ENCODE results near the gene PRXL2B.

PRXL2B gene

DNA sequence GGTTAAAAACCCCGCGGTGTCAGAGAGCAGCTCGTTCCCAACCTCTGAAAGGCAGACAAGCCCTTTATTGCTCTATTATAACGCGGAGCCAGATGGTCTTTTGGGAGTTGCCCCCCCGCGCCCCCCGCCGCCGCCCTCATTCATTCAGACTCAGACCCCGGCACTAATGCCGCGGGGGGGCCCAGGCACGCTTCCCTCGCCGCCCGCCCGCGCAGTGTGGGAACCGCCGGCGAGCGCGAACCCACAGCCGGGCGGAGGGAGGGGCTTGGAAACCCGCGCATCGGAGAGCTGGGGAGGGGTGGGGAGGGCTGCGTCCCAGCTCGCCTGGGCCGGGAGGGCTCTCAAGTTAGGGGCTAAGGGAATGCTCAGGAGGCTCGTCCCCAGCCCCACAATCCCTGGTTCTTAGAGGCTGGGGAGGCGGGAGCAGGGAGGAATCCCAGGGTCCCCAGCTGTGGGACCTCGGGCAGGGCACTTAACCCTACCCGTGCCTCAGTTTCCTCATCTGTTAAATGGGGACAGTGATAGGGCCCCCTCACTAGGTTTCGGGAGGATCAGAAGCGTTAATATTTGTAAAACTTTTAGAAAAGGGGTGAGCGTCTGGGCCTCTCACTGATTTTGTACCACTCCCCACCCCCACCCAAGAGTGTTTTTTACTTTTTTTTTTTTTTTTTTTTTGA lies 45.6 kb upstream of the PRXL2B start:
- Histone ChIP-seq H3K4me3 (ENCODE audit: low read depth, low read length) (no peak overlapping the region), H3K27me3 (replicated peaks) (no peaks in the 10 kb centered on the region), H3K36me3 (replicated peaks) (no peaks in the 10 kb centered on the region), H3K27ac (no peak overlapping the region)
- TF ChIP-seq, protein P1, sequence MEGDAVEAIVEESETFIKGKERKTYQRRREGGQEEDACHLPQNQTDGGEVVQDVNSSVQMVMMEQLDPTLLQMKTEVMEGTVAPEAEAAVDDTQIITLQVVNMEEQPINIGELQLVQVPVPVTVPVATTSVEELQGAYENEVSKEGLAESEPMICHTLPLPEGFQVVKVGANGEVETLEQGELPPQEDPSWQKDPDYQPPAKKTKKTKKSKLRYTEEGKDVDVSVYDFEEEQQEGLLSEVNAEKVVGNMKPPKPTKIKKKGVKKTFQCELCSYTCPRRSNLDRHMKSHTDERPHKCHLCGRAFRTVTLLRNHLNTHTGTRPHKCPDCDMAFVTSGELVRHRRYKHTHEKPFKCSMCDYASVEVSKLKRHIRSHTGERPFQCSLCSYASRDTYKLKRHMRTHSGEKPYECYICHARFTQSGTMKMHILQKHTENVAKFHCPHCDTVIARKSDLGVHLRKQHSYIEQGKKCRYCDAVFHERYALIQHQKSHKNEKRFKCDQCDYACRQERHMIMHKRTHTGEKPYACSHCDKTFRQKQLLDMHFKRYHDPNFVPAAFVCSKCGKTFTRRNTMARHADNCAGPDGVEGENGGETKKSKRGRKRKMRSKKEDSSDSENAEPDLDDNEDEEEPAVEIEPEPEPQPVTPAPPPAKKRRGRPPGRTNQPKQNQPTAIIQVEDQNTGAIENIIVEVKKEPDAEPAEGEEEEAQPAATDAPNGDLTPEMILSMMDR (IDR thresholded peaks at IDR 0.05; ENCODE audit: low read depth, low read length, missing control alignments): no peak
- no peak for DNase-seq
- in situ Hi-C loops (cut with HindIII; ENCODE audit: low pct_ligation_motif_present, low sequenced_read_pairs): no loop called here

DNA sequence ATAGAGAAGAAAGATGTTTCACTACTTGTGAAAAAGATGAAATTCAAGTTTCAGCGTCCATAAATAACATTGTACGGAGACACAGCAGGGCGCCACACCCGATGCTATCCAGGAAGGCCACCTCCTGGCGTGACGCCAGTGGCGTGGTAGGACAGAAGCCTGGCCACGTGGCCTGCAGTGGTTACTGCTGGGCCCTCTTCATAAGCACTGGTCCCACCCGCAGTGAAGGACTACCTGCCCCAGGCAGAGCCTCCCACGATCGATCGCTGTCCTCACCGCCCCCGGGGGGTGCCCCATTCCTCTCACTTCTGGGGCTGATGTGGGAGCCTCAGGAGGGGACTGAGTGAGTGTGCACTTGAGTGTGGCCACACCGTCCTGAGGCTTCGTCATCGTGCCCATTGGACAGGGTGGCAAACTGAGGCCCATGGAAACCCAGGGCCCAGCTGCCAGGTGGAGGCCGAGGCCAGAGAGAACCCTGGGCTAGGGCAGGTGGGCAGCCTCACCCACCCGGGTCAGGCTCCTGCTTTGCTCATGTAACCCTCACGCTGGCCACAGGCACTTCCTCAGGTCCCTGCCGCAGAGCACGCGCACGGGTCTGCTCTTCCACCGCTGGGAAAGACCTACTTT lies 44.8 kb upstream of the PRXL2B start:
- DNase-seq: no peak
- TF ChIP-seq, protein P1 (IDR thresholded peaks at IDR 0.05; ENCODE audit: low read depth, low read length, missing control alignments): no peak
- Histone ChIP-seq H3K36me3 (replicated peaks) (no peaks in the 10 kb centered on the region), H3K27ac (no peak overlapping the region), H3K27me3 (replicated peaks) (no peaks in the 10 kb centered on the region), H3K4me3 (ENCODE audit: low read depth, low read length) (no peak overlapping the region)
- in situ Hi-C loops (cut with HindIII; ENCODE audit: low pct_ligation_motif_present, low sequenced_read_pairs): no loop called here

DNA sequence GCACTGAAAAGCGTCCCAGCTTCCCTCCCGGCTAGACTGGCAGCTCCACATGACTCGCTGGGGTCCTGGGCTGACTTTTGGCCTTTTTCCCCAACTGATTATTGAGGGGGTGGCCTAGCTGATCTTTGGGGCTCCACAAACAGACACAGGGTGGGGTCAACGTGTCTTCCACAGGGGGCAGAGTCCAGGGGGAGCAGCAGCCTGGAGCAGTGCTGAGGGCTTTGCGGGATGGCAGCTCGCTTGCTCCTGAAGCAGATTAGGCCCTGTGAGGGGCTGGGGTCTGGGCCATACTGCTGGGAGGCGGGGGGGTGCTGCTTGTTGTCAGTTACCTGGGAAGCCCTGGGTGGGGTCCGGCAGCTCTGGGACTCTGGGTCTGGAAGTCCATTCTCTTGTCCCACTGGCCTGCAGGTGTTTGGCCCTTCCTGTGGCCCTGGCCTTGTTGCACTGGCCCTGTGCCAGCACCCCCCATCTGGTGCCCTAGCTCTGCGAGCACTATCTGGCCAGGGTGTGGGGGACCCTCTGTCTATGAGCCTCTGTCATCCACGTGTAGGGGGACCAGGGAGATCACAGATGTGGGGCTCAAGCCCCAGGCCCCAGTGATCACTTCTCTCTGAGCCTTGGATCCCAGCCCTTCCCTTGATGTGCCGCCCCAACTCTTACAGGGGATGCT lies 44.2 kb upstream of the PRXL2B start:
- in situ Hi-C loops (cut with HindIII; ENCODE audit: low pct_ligation_motif_present, low sequenced_read_pairs): no loop called here
- DNase-seq: no peak
- H3K27ac ChIP-seq: no peak overlapping the region
- TF ChIP-seq, protein P1 (IDR thresholded peaks at IDR 0.05; ENCODE audit: low read depth, low read length, missing control alignments): no peak
- no peak overlapping the region for H3K4me3 ChIP-seq (ENCODE audit: low read depth, low read length)
- no peaks in the 10 kb centered on the region for H3K36me3 ChIP-seq (replicated peaks)
- no peaks in the 10 kb centered on the region for H3K27me3 ChIP-seq (replicated peaks)

DNA sequence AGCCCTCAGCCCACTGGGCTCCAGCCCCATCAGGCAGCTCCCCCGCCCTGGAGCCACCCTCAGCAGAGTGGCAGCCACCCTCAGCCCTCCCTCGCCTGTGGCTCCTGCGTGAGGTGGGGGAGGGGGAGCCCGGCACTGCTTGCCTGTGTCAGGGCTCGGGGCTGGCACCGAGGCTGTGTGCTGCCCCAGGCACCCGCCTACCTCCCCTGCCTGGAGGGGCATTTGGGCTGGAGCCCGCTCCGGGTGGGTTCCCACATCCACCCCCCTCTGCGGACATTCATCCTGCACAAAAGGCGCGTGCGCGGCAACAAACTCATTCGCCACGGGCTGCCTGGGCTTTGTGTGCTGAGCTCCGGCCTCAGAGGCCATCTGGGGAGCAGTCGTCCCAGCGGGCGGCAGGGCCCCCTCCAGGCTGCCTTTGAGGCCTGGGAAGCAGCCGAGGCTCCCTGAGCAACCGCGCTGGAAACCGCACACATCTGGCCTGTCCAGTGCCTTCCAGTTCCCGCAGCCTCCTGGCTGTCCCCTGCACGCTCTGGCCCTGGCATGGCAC lies 43.0 kb upstream of the PRXL2B start:
- Histone ChIP-seq H3K36me3 (replicated peaks) (no peaks in the 10 kb centered on the region), H3K4me3 (ENCODE audit: low read depth, low read length) (no peak overlapping the region), H3K27me3 (replicated peaks) (no peaks in the 10 kb centered on the region), H3K27ac (peak overlapping the region; percentile 2)
- TF ChIP-seq, protein P1 (IDR thresholded peaks at IDR 0.05; ENCODE audit: low read depth, low read length, missing control alignments): peak; percentile 3
- no peak for DNase-seq
- in situ Hi-C loops (cut with HindIII; ENCODE audit: low pct_ligation_motif_present, low sequenced_read_pairs): no loop called here

DNA sequence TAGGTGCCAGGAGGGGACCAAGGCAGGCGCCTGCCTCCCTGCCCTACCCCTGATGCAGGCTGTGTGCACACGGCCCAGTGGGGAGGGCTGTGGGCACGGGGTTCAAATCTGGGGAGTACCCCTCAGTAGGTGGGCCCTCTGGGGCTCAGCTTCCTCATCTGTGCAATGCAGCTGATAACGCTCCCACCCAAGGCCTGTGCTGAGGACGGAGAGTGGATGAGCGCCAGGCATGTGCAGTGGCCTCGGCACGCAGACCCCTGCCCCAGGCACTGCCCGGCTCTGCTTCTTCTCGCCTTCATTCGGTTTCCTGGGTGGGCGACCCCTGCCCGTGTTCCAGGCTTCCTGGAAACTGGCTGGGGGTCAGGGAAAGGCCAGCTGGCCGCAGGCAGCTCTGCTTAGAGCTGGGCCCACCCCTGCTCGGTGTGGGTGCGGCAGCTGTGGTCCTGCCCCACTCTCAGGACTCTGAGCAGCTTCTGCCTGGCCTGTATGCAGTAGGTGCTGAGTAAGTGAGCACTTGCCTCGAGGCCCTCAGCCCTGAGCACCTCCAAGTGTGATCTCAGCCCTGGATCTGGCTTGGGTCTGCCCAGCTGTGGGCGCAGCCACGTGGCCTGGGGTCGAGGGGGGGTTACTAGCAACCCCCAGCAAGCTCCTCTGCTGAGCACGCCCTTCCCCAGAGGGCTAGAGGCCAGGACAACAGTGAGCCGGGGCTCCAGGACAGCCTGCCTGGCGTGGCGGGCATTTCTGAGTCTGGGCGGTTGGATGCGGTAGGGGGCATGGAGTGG lies 42.3 kb upstream of the PRXL2B start:
- in situ Hi-C loops (cut with HindIII; ENCODE audit: low pct_ligation_motif_present, low sequenced_read_pairs): no loop called here
- peak overlapping the region; percentile 2 for H3K27ac ChIP-seq
- TF ChIP-seq, protein P1 (IDR thresholded peaks at IDR 0.05; ENCODE audit: low read depth, low read length, missing control alignments): no peak
- DNase-seq: no peak
- H3K36me3 ChIP-seq (replicated peaks): no peaks in the 10 kb centered on the region
- no peak overlapping the region for H3K4me3 ChIP-seq (ENCODE audit: low read depth, low read length)
- H3K27me3 ChIP-seq (replicated peaks): no peaks in the 10 kb centered on the region
